MM.1S (cell line): ENCODE data around the gene GNB1.

Experiments
- CTCF ChIP-seq: fragments of 300-600 bp; sonication (generic); IDR thresholded peaks from 2 replicates; pipeline ENCODE4 v1.5.1; 2016; ENCODE audit warnings: antibody characterized with exemption, low read length, mixed read lengths
- EZH2 ChIP-seq: fragments of 300-600 bp; sonication (generic); optimal IDR thresholded peaks from 2 replicates; pipeline ENCODE3; 2017; ENCODE audit warnings: low read depth, mild to moderate bottlenecking, antibody characterized with exemption, low read length, mixed read lengths
- EZH2phosphoT487 ChIP-seq: fragments of 300-600 bp; sonication (generic); IDR thresholded peaks from 2 replicates; pipeline ENCODE4 v1.6.1; 2018; ENCODE audit warnings: antibody characterized with exemption, low read length

- no peak for TF ChIP-seq CTCF
- no peak for TF ChIP-seq EZH2
- no peak for TF ChIP-seq EZH2phosphoT487
Observed at GRCh38 chr1:1938276-1938573, 47.3 kb upstream of the GNB1 start.
